ENCODE results near the gene LPAR6.

Gene LPAR6

DNA sequence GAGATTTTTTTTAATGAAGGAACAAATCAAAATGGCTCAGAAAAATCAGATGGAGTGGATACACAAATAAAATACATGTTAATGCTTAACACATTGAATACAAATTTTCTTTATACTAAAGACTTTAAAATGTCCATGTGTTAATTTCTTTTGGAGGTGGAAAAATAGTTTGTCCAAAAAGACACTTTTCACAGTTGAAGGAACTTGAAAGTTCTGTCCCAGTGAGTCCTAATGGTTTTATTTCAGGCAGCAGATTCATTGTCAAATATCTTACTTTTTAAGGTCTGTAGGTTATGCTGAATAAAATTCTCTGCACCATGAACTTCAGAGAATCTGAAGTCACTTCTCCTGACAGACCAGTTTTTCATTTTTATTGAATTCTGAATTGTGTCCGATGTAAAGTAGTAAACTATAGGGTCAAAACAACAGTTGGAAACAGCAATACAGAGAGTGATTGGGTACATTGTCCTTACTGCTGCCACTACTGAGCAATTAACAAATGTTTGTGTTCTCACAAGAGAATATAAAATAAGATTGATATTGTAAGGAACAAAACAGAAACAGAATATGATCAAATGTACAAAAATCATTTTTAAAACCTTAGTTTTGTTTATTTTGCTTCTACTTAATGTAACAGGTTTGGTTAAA lies 1.6 kb downstream of the LPAR6 start:
- peak overlapping the region; percentile 55 to 57 for H3K4me3 ChIP-seq (ENCODE audit: low read depth in 1 of 2, low read length in 2 of 2)
- H3K27me3 ChIP-seq (ENCODE audit: control insufficient read depth in 1 of 2, insufficient read depth in 2 of 2, low read length in 2 of 2), result no peaks in the 10 kb centered on the region
- H3K9me3 ChIP-seq (ENCODE audit: low read length), result no peaks in the 10 kb centered on the region
- peak overlapping the region; percentile 66 for H3K9ac ChIP-seq (ENCODE audit: low read length)
- no peaks in the 10 kb centered on the region for H3K4me1 ChIP-seq (ENCODE audit: insufficient read depth, low read length)
- H3K27ac ChIP-seq (ENCODE audit: low read depth, low read length), result no peak overlapping the region
- no peaks in the 10 kb centered on the region for H3K36me3 ChIP-seq (ENCODE audit: insufficient read depth, low read length)

DNA sequence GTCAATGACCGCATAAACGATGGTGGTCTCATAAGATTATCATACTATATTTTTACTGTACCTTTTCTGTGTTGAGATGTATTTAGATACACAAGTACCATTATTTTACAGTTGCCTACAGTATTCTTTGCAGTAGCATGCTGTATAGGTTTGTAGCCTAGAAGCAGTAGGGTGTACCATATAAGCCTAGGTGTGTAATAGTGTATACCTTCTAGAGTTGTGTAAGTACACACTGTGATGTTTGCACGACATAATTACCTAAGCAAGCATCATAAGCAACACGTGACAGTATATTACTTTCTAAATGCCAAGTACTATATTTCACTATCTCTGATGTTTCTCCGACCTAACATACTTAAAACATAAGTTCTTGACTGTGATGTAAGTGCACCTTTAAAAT lies 2.7 kb downstream of the LPAR6 start:
- Histone ChIP-seq H3K4me1 (ENCODE audit: insufficient read depth, low read length) (no peaks in the 10 kb centered on the region), H3K9me3 (ENCODE audit: low read length) (no peaks in the 10 kb centered on the region), H3K36me3 (ENCODE audit: insufficient read depth, low read length) (no peaks in the 10 kb centered on the region), H3K9ac (ENCODE audit: low read length) (no peak overlapping the region), H3K27ac (ENCODE audit: low read depth, low read length) (peak overlapping the region; percentile 32), H3K4me3 (ENCODE audit: low read depth in 1 of 2, low read length in 2 of 2) (peak overlapping the region in 1 of 2 donors; percentile 52), H3K27me3 (ENCODE audit: control insufficient read depth in 1 of 2, insufficient read depth in 2 of 2, low read length in 2 of 2) (no peaks in the 10 kb centered on the region)

DNA sequence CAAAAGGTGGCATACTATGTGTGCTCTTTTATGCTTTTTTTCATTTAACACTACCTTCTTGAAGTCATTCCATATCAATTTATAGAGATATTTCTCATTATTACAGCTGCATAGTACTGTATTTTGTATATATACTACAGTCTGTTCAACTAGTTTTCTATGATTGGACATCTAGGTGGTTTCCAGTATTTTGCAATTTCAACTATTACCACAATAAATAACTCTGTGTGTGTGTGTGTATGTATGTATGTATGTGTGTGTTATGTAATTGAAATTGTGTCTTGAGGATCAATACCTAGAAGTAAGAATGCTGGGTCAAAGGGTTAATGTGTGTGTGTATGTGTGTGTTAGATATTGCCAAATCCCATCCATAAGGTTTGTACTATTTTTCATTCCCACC lies 7.0 kb downstream of the LPAR6 start:
- H3K9ac ChIP-seq (ENCODE audit: low read length), result no peak overlapping the region
- H3K27ac ChIP-seq (ENCODE audit: low read depth, low read length), result no peak overlapping the region
- H3K9me3 ChIP-seq (ENCODE audit: low read length), result no peaks in the 10 kb centered on the region
- H3K4me3 ChIP-seq (ENCODE audit: low read depth in 1 of 2, low read length in 2 of 2), result no peak overlapping the region
- peaks cover 7% of the 10 kb centered on the region for H3K4me1 ChIP-seq (ENCODE audit: insufficient read depth, low read length)
- no peaks in the 10 kb centered on the region for H3K27me3 ChIP-seq (ENCODE audit: control insufficient read depth in 1 of 2, insufficient read depth in 2 of 2, low read length in 2 of 2)
- H3K36me3 ChIP-seq (ENCODE audit: insufficient read depth, low read length), result no peaks in the 10 kb centered on the region

DNA sequence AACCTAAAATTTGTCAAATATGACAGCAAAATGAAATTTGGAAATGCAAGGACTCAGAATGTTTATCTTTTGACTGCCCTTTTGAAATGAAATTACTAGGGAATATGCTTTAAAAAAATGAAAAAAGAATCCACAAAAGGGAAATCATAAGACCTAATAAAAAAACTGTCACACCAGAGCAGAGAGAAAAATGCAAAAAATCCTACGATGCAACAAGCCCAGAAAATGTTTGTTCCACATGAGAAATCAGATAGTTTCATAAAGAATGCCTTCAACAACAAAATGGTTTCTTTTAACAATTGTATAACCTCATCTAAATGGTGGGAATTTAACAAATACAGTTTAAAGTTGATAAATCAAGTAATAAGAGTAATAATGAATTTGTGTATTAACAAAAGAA lies 8.0 kb downstream of the LPAR6 start:
- Histone ChIP-seq H3K36me3 (ENCODE audit: insufficient read depth, low read length) (no peaks in the 10 kb centered on the region), H3K9me3 (ENCODE audit: low read length) (no peaks in the 10 kb centered on the region), H3K4me1 (ENCODE audit: insufficient read depth, low read length) (peaks cover 16% of the 10 kb centered on the region), H3K4me3 (ENCODE audit: low read depth in 1 of 2, low read length in 2 of 2) (no peak overlapping the region), H3K27me3 (ENCODE audit: control insufficient read depth in 1 of 2, insufficient read depth in 2 of 2, low read length in 2 of 2) (no peaks in the 10 kb centered on the region), H3K9ac (ENCODE audit: low read length) (no peak overlapping the region), H3K27ac (ENCODE audit: low read depth, low read length) (no peak overlapping the region)

DNA sequence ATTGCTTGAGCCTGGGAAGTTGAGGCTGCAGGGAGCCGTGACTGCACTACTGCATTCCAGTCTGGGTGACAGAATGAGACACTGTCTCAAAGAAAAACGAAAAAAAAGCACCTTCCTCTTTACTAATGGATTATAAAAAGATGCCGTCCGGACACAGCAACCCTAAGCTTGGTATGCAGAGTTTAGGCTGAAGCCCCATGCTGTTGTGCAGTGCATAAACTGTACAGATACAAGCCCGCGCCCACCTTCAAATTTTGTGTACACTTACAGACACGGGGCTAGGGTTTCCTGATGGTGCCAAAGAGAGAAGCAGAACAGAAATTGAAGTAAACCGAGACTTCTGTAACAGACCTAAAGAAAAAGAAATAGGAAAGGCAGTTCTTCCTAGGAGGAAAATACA lies 9.0 kb downstream of the LPAR6 start:
- Histone ChIP-seq H3K9ac (ENCODE audit: low read length) (no peak overlapping the region), H3K27ac (ENCODE audit: low read depth, low read length) (no peak overlapping the region), H3K4me1 (ENCODE audit: insufficient read depth, low read length) (peaks cover 20% of the 10 kb centered on the region)

DNA sequence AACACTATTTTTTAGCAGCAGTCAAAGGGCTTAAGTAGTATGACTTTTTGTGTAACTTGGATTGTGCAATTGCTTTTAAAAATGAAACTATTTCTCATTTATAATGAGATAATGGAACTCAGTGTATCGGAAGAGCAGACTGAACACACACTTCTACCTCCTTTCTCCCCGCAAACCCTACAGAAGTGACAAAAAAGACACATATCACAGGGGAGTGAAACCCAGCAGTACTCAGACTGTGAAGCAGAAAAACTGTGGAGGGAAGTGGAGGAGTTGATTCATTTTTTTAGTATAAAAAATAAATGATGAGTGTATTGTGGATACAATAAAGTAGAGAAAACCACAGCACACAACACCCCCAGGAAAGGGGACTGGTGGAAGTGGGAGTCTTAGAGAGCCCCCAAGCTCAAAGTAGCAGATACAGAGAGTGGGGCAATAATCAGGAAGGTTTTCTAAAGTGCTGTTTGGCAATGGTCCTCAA lies 9.7 kb downstream of the LPAR6 start:
- Histone ChIP-seq H3K27ac (ENCODE audit: low read depth, low read length) (no peak overlapping the region), H3K4me3 (ENCODE audit: low read depth in 1 of 2, low read length in 2 of 2) (no peak overlapping the region), H3K27me3 (ENCODE audit: control insufficient read depth in 1 of 2, insufficient read depth in 2 of 2, low read length in 2 of 2) (no peaks in the 10 kb centered on the region), H3K9ac (ENCODE audit: low read length) (no peak overlapping the region), H3K4me1 (ENCODE audit: insufficient read depth, low read length) (peaks cover 20% of the 10 kb centered on the region), H3K9me3 (ENCODE audit: low read length) (no peaks in the 10 kb centered on the region), H3K36me3 (ENCODE audit: insufficient read depth, low read length) (no peaks in the 10 kb centered on the region)

More for the DNA sequence above, 9.0 kb downstream of the LPAR6 start:
- Histone ChIP-seq H3K36me3 (ENCODE audit: insufficient read depth, low read length) (no peaks in the 10 kb centered on the region), H3K27me3 (ENCODE audit: control insufficient read depth in 1 of 2, insufficient read depth in 2 of 2, low read length in 2 of 2) (no peaks in the 10 kb centered on the region), H3K4me3 (ENCODE audit: low read depth in 1 of 2, low read length in 2 of 2) (no peak overlapping the region), H3K9me3 (ENCODE audit: low read length) (no peaks in the 10 kb centered on the region)

DNA sequence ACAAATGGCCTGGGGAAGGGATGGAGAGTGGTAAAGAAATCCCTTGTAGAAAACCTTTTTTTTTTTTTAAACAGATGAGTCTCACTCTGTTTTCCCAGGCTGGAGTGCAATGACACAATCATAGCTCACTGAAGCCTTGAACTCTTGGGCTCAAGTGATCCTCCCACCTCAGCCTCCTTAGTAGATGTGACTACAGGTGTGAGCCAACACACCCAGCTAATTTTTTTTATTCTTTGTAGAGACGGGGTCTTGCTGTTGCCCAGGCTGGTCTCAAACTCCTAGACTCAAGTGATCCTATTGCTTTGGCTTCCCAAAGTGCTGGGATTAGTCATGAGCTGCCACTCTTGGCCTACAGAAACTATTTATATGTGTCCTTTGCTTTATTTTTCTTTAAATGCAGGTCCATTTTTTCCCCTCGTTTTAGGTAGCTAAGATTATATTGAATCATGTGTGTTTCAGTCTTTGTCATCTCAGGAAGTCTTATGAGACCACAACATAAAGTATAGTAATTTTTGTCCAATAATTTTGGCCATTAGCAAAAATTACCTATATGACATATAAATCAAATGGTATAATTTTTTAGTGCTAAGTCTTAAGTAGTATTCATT lies 10.5 kb downstream of the LPAR6 start:
- no peak overlapping the region for H3K9ac ChIP-seq (ENCODE audit: low read length)
- no peaks in the 10 kb centered on the region for H3K27me3 ChIP-seq (ENCODE audit: control insufficient read depth in 1 of 2, insufficient read depth in 2 of 2, low read length in 2 of 2)
- no peak overlapping the region for H3K4me3 ChIP-seq (ENCODE audit: low read depth in 1 of 2, low read length in 2 of 2)
- H3K27ac ChIP-seq (ENCODE audit: low read depth, low read length), result no peak overlapping the region
- H3K9me3 ChIP-seq (ENCODE audit: low read length), result no peaks in the 10 kb centered on the region
- H3K4me1 ChIP-seq (ENCODE audit: insufficient read depth, low read length), result peaks cover 20% of the 10 kb centered on the region
- no peaks in the 10 kb centered on the region for H3K36me3 ChIP-seq (ENCODE audit: insufficient read depth, low read length)

DNA sequence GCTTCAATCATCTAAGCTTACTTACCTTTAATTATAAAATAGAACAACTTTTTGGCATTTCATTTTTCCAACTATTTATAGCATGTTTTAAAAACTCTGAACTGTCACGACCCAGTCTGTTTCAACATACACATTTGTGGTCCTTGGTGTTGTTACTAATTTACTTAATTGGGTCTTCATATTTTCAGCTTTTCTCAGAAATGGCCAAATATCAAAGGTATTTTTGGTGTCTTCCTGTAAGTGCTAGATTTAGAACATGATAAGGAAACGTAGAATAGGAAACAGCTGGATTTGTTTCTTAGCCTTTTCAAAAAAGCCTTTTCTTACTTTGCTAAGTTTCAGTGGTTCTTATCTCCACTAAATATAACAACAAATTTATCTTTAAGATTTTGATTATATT lies 11.4 kb downstream of the LPAR6 start:
- H3K27ac ChIP-seq (ENCODE audit: low read depth, low read length), result no peak overlapping the region
- H3K27me3 ChIP-seq (ENCODE audit: control insufficient read depth in 1 of 2, insufficient read depth in 2 of 2, low read length in 2 of 2), result no peaks in the 10 kb centered on the region
- H3K9ac ChIP-seq (ENCODE audit: low read length), result no peak overlapping the region
- no peaks in the 10 kb centered on the region for H3K36me3 ChIP-seq (ENCODE audit: insufficient read depth, low read length)
- no peak overlapping the region for H3K4me3 ChIP-seq (ENCODE audit: low read depth in 1 of 2, low read length in 2 of 2)
- no peaks in the 10 kb centered on the region for H3K9me3 ChIP-seq (ENCODE audit: low read length)
- H3K4me1 ChIP-seq (ENCODE audit: insufficient read depth, low read length), result peaks cover 20% of the 10 kb centered on the region

DNA sequence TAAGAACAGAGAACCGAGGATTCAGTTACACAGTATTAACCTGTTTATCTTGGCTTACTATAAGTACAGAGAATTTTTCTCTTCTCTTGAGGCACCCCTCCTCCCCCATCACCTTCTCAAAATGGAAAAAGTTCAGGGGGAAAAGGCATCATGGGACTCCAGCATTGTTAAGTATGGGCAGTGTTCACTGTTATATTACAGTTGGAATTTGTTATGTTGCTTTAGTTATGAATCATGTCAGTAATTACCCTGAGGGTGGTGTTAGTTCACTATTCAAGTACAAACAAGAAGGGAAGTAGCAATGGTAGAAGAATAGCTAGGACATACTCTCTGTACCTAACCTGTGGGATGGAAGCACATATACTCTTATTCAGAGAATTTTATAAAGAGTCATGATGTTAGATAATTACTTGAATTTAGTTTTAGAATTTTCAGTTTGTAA lies 12.0 kb downstream of the LPAR6 start:
- H3K9me3 ChIP-seq (ENCODE audit: low read length), result no peaks in the 10 kb centered on the region
- H3K9ac ChIP-seq (ENCODE audit: low read length), result no peak overlapping the region
- peaks cover 20% of the 10 kb centered on the region for H3K4me1 ChIP-seq (ENCODE audit: insufficient read depth, low read length)
- H3K4me3 ChIP-seq (ENCODE audit: low read depth in 1 of 2, low read length in 2 of 2), result no peak overlapping the region
- no peaks in the 10 kb centered on the region for H3K27me3 ChIP-seq (ENCODE audit: control insufficient read depth in 1 of 2, insufficient read depth in 2 of 2, low read length in 2 of 2)
- H3K27ac ChIP-seq (ENCODE audit: low read depth, low read length), result no peak overlapping the region
- H3K36me3 ChIP-seq (ENCODE audit: insufficient read depth, low read length), result no peaks in the 10 kb centered on the region

DNA sequence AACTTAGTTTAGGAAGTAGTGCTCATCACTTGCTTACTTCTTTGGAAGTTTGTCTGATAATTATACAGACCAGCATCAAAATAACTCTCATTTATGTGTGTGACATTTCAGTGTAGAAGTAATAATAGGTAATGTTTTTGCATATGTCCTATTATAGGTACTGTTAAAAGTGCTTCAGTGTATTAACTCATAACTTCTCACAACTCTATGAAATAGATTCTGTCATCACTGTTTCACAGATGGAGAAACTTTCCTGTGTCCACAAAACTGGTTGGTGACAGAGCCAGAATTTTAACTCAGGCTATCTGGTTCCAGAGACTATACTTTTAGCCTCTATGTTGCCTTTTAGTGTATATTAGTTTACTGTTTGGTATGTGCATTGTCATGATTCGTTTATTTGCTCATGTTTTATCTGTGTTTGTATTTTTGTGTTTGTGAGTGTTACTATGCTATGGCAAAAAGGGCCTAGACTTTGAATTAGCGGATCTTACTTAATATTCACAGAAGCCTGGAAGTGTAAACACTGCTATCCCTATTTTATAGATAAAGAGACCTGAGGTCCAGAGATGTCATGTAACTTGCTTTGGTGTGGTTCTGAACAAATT lies 12.7 kb downstream of the LPAR6 start:
- Histone ChIP-seq H3K27ac (ENCODE audit: low read depth, low read length) (no peak overlapping the region), H3K4me1 (ENCODE audit: insufficient read depth, low read length) (peaks cover 20% of the 10 kb centered on the region), H3K36me3 (ENCODE audit: insufficient read depth, low read length) (no peaks in the 10 kb centered on the region), H3K27me3 (ENCODE audit: control insufficient read depth in 1 of 2, insufficient read depth in 2 of 2, low read length in 2 of 2) (no peaks in the 10 kb centered on the region), H3K9ac (ENCODE audit: low read length) (no peak overlapping the region), H3K9me3 (ENCODE audit: low read length) (no peaks in the 10 kb centered on the region), H3K4me3 (ENCODE audit: low read depth in 1 of 2, low read length in 2 of 2) (no peak overlapping the region)

DNA sequence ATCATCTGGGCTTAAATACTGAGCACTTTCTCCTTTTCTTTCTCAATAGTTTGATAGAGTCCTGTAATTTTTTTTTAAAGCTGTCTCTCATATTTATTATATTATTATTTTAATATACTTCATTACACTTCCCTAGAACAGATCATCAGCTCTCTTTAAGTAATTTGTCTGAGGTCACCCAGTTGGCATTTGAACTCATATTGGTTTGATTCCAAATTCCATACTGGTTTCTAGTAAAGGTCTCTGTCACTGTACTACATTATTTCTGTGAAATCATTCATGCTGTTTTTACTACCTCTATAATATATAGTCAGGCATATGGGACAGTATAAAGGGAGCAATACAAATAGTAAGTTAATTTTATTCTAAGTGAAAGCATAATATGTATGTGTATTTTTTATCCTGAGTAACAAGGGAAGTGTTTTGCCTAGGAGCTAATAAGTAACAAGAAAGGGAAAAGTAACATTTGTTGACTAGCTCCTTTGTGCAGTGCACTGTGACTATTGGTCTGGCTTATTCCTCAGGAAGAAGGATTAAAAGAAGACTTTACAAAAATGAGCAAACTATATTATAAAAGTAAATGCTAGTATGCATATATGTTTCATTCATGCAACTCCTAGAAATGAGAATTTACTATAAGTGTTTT lies 14.3 kb downstream of the LPAR6 start:
- Histone ChIP-seq H3K4me1 (ENCODE audit: insufficient read depth, low read length) (peaks cover 14% of the 10 kb centered on the region), H3K27ac (ENCODE audit: low read depth, low read length) (no peak overlapping the region), H3K9me3 (ENCODE audit: low read length) (no peaks in the 10 kb centered on the region)

More for the DNA sequence above, 14.3 kb downstream of the LPAR6 start:
- H3K9ac ChIP-seq (ENCODE audit: low read length), result no peak overlapping the region
- no peaks in the 10 kb centered on the region for H3K27me3 ChIP-seq (ENCODE audit: control insufficient read depth in 1 of 2, insufficient read depth in 2 of 2, low read length in 2 of 2)
- H3K36me3 ChIP-seq (ENCODE audit: insufficient read depth, low read length), result no peaks in the 10 kb centered on the region
- no peak overlapping the region for H3K4me3 ChIP-seq (ENCODE audit: low read depth in 1 of 2, low read length in 2 of 2)
